ENCODE results near the gene KCMF1.
A peak's percentile ranks its signal among the peaks of the same experiment; 100 is the strongest.

Gene KCMF1

DNA sequence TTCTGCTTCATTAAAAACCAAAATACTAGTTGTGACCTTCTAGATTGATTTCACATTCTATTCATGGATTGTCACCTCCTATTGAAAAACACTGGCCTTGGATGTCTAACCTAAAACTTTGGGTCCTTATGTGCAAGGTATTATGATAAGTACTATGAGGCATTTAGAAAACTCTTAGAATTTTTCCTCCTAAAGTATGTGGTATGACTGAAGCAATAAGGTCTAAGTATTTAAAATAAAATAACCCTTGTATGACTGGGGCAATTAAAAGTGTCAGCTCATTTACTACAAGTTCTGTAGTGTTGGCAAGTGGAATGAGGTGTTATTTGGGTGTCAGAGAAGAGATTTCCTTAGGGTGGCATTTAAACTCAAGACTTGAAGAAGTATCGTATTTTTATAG, 15.1 kb downstream of the KCMF1 start:
- no peak for DNase-seq

DNA sequence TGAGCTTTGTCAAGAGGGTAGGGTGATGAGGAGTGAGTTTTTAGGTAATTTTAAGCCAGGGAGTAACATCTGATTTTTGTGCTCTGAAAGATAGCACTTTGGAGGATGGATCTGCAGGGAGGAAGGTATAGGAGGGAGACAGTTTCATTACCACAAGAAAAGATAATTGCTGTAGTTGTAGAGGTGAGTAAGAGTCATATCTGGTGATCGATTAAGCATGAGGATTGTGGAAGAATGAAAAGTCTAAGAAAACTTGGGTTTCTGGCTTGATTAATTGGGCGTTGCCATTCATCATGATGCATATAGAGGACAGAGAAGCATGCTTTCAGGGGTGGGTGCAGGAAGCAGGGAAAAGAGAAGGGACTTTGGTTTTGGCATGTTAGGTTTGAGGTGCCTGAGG, 18.5 kb downstream of the KCMF1 start:
- no peak for DNase-seq

DNA sequence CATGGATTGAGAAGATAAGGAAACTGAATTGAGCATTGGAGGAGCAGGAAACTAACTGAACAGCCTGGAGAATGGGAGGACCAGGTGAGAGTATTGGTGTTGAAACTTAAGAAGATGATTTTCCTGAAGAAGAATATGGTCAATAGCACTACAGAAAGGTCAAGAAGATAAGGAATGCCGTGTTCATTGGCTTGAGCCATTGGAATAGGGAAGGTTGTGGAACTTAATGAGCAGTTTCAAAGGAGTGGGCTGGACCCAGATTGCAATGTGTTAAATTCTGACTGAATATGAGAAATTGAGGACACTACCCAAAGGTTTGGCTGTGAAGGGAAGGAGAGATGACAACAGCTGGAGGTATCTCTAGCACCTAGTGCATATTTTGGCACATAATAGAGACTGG, 19.0 kb downstream of the KCMF1 start:
- no peak for DNase-seq

DNA sequence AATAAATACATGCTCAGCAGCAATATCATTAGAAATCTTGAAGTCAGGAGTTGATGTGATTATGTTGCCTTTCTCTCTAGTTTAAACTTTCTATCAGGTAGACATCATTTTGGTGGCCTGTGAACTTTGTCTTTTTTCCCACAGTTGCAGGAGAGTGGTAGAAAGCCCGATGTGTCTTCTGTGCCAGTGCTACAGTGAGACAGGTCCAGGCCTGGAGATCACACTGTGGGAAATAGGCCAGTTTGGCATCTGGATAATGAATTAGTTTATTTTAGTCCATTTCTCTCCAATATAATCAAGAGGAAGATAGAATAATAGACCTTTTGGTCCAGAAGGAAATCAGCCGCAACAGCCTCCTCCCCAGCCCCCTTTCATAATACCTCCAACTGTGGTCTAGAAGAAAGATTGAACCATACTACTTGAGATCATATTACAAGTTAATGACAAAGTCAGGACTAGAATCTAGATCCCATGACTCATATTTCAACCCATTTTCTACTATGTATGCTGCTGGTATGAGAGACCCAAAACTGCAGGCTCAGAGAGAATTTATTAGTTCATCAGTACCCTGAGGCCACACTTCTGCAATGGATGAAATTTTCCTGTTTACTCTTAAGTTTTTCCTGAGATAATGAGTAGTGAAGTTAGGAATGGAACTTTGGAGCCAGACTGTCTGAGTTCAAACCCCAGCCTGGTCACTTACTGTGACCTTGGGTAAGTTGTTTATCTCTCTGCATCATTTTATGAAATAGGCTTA, 20.6 kb downstream of the KCMF1 start:
- no peak for DNase-seq

DNA sequence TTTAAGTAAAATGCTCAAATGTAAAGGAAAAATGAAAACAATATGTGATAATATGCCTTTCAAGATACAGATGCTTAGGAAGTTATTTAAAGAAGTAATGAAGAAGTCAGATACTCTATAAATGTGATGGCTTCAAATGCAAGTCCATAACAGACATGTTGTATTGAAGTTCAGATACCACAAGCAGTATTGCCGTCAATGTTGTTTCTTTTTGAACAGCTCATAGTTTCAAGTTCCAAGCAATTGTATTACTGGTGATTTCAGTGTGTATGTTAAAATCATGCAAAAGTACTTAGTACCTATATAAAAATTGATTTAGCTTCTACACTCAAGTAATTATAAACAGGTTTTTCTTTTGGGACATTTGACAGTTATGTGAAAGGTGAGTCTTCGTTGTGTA, 24.9 kb downstream of the KCMF1 start:
- no peak for DNase-seq

DNA sequence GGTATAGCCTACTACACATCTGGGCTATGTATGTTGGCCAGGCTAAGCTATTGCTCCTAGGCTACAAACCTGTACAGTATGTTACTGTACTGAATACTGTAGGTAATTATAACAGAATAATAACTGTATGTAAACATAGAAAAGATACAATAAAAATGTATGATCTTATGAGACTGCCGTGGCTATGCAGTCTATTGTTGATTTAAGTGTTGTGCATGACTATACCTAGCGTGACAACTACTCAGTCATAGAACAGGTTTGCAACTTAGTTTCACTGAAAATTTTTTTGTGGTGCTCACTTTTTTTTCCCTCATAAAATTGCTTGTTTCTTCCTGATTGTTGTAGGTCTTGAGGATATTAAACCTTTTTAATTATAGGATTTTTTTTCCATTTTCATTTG, 25.9 kb downstream of the KCMF1 start:
- no peak for DNase-seq

DNA sequence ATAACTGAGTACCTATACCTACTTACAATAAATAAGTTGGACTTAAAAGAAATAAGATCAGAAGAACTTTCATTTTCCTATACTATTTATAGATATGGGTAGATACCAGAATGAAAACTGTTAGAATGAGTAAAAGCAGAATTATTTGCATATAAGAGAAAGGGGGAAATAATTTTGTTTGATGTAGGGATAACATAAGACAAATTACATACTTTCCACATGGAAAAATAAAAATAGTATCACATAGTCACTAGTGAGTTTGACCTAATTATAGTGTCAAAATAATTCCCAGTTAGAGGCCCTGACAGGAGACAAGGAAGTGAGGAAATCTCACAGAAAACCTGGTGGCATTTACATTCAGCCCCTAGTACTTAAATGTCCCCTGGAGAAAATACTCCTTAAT, 28.6 kb downstream of the KCMF1 start:
- no peak for DNase-seq

DNA sequence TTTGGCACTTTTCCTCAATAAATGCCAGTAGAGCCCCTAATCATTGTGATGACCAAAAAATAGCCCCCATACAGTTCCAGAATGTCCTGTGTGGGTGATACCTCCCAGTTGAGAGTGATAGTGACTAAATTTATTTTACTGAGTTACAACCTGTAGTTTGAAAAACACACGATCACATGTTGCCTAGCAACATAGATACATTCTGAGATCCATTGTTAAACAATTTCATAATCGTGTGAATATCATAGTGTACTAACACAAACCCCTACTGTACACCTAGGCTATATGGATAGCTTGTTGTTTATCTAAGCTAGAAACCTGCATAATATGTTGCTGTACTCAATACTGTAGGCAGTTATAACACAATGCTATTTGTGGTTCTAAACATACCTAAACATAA, 30.6 kb downstream of the KCMF1 start:
- no peak for DNase-seq

DNA sequence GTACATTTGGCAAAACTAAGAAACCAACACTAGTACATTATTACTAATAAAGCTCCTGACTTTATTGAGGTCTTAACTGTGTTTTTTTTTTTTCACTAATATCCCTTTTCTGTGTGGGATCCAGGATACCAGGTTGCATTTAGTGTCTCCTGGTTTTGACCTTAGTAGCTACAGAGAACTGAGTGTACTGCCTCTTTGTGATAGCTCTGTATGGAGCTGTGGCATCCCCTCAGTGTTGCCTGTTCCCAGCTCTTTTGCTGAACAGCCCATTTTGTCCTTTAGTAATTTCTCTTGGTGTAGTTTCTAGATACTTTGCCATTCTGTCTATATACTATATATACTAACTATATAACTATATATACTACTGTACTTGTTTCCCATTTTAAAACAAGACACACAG, 31.6 kb downstream of the KCMF1 start:
- no peak for DNase-seq

DNA sequence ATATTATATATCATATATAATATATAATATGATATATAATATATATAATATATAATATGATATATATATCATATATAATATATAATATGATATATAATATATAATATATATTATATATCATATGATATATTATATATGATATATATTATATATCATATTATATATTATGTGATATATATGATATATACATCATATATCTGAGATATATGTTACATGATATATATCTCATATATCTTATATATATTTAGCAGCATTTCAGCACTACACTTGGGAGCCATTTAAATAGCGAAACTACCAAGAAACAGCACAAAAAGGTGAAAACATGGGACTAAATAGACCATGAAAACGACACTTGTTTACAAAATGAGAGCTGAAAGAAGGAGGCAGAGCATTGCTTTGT, 37.3 kb downstream of the KCMF1 start:
- no peak for DNase-seq

DNA sequence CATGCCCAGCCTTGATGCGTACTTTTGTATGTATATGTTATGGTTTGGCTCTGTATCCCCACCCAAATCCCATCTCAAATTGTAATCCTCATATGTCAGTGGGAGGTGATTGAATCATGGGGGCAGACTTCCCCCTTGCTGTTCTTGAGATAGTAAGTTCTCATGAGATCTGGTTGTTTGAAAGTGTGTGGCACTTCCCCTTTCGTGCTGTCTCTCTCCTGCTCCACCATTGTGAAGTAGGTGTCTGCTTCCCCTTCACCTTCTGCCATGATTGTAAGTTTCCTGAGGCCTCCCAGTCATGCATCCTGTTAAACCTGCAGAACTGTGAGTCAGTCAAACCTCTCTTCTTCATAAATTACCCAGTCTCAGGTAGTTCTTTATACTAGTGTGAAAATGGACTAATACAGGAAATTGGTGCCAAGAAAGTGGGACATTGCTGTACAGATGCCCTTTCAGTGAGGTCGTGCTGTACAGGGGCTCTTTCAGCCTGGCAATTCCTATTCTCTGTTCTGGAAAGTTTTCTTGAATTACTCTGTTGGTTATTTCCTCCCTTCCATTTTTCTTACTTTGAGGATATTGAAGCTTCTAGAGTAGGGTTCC, 38.2 kb downstream of the KCMF1 start:
- DNase-seq = peak; percentile 32

DNA sequence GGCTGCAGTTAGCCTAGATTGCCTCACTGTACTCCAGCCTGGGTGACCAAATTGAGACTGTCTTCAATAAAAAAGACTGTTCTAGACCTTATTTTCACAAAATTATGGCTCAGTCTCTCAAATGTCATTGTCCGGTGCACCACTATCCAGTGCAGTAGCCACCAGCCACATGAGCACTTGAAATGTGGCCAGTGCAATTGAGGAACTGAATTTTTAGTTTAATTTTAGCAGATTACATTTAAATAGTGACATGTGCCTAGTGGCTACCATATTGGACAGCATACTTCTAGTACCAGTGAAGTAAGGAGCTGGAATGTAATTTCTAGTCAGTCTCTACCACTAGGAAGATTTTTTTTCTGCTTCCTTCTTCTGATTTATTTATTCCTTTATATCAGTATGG, 39.4 kb downstream of the KCMF1 start:
- no peak for DNase-seq

DNA sequence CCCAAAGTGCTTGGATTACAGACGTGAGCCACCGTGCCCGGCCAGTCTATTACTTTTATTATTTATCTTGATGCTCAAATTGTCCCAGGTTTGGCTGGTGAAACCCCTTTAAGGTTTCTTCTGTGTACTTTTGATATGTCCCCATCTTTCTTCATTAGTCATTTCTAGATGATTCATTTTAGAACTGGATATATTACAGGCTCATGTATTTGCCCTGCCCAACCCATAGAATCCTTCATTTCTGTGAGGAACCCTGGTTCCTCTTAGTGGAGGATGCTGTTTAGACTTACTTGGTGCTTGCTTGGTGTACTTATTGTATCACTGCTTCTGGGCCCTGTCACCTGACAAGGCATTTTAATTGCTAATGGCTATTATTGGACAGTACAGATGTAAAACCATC, 40.1 kb downstream of the KCMF1 start:
- no peak for DNase-seq

DNA sequence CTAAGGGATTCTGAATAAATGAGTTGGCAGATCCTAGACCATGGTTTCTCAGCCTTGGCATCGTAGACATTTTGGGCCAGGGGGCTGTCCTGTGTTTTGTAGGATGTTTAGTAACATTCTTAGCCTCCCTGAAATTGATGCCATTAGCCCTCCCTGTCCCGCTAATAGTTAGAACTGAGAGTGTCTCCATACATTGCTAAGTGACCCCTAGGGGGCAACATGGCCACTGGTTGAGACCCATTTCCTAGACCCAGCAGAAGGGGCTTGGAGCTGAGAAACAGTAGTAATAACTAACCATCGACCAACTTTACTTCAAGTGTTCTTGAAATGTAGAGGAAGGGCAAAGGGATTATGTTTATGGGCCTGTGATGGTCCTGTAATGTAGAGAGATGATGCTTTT, 40.8 kb downstream of the KCMF1 start:
- no peak for DNase-seq

DNA sequence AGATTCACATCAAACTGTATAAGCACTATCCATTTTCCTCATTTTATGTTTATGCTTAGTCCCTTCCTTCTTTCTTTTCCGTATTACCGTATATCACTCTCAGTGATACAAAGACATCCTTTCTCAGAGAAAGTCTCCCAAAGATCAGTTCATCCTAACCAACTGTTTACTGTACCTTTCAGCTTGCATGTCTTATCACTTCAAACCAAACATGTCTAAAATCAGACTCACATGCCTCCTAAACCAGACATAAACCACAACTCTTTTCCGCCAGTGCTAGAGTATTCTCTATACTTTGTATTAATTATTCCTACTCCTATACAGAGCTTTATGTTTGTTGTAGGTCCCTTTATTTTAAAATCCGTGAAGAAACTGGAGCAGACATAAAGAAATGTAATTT, 41.5 kb downstream of the KCMF1 start:
- no peak for DNase-seq

DNA sequence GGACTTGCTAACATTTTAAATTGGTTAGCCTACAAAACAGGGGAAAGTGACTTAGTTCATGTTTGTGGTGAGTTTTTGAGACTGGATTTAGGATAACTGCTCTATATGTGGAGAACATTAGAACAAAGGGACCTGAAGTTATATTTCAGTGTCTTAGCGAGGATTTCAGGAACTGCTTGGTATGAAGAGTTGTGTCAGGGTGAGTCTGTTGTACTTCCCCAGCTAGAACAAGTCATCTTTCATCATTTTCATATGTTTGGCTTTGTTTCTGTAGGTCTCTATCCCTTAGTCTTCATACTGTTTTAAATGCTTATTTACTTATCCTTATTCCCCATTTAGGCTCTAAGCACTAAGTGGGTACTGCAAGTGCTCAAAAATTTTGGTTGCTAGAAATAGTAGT, 41.9 kb downstream of the KCMF1 start:
- DNase-seq = no peak

DNA sequence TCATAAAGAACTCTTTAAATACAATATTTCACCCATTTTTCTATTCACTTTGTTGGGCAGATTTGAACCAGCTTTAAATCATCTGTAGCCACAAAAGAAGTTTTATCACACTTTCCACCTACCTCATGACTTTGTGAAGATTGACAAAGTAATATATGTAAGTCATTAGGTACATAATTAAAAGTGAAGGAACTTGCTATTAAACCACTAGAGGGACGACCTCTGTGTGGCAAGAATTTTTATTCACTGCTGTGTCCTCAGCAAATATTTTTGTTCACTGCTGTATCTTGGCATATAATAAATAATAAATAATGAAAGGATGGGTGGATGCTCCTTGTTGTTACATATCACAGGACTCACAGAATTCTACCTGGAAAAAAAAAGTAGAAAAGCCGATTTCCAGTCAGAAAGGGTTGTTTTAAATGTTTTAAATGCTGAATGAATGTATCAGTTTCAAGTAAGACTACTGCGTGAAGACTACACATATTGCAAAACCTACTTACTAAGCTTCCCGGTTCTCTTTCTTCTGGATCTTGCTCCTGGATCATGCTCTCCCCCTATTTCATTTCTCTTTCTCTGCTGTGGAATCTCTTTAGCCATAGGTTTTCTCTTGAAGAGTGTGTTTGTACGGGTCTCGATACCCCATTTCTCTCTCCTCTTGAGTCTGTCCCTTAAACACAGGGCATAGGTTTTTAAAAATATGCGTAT, 44.8 kb downstream of the KCMF1 start:
- no peak for DNase-seq

DNA sequence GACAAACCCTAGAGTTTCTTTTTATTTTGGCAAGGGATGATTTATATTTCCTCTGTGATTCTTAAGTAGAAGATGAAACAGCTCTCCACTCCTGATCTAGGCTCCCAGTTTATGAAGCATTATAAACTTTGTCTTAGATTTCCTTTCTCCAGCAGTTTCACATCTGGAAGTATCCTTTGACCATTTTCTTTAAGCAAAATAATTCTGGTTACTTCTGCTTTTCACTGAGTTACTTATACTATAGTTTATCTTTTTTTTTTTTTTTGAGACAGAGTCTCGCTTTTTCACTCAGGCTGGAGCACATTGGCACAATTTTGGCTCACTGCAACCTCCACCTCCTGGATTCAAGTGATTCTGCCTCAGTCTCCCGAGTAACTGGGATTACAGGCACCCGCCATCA, 45.5 kb downstream of the KCMF1 start:
- no peak for DNase-seq

DNA sequence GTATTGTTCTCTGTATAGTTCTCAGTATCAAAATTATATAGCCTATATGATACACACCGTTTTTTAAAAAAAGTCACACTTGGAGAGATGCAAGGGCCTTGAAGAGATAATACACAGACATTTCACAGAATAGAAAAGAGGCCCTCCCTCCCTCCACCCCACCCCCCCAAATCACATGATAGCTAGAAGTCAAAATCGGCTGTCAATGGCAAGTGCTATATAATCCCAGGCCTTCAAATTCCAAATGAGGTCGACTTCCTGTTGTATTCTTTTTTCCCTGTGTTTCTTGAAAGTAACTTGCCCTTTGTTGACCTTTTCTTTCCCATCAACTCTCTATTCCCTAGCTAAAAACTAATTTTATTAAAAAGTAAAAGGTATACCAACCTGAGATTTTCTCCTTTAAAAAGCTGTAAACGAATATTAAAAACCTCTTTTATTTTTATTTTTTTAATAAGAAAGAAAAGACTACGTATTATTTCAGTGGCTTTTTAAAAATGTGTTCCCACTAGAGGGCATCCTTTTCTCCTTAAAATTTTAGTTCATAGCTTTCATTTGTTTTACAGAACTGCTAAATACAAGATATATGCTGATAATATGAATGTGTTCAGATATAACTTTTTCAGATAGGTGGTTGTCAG, 46.6 kb downstream of the KCMF1 start:
- no peak for DNase-seq

DNA sequence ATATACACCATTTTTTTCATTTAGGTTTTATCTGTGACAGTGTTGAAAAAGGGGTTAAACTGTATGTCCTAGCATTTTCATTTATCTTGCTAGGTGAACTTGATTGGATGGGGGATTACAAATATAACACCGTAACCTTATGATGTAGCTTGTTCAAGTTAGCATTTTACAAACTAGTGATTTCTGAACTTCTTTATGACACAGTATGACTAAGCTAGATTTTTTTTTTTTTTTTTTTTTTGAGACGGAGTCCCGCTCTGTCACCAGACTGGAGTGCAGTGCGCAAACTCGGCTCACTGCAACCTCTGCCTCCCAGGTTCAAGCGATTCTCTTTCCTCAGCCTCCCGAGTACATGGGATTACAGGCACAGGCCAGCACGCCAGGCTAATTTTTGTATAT, 47.1 kb downstream of the KCMF1 start:
- no peak for DNase-seq

DNA sequence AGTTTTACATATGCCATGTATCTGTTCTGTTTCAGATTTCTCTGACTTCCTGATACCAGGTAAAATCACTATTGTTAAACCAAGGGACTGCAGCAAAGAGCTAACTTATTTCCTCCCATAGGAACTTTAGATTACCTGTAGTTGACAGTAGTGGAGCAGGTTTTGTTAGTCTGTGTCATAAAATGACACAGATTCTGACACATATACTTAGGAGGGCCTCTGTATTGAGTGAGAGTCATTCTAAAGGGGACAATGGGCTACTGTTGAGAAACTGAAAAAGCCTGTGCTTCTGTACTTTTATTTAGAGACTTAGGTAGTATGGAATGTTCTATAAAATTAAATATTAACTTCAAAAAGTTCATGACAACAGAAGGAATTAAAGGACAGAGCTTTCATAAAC, 48.2 kb downstream of the KCMF1 start:
- no peak for DNase-seq

DNA sequence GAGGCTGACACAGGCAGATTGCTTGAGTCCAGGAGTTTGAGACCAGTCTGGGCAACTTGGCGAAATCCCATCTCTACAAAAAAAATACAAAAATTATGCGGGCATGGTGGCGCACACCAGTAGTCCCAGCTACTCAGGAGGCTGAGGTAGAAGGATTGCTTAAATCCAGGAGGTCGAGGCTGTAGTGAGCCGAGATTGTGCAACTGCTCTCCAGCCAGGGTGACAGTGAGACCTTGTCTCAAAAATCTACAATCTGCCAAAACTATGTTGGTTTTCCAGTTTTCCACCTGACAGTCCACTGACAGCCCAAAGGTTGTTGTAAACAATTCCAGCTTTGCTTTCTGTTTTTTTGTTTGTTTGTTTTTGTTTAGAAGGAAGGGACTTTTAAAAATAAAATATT, 51.3 kb downstream of the KCMF1 start:
- DNase-seq = no peak

DNA sequence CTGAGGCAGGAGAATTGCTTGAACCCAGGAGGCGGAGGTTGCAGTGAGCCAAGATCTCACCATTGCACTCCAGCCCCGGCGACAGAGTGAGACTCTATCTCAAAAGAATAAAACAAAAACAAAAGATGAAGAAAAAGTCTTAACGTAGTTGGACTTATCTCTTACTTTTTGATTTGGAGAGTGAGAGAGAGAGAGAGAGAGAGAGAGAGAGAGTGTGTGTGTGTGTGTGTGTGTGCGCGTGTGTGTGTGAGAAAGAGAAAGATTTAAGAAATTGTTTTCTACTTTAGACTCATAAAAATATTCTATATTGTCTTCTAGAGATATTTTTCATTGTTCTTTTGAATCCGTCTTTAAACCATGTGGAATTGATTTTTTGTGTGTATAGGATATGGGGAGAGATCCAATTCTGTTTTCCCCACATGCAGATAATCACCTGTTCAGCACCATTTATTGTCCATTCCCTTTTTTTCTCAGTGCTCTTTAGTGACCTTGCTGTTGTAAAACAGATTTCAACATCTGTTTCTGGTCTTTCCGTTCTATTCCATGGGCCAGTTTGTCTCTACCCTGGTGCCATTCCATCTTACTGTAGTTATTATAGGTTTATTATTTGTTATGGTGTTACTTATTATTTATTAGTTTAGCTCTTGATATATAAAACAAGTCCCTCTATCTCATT, 53.5 kb downstream of the KCMF1 start:
- no peak for DNase-seq

Data from SIG-M5 (cell line).